T-helper 2 cell treated with Interferon-gamma antibody and Interleukin-4, amounts not matched to agents 100 ng/mL and 5 ng/mL, for 36 hours (primary cell): ENCODE measurements around the gene CA12. TPM values are rescaled to one million over a fixed set of nuclear protein-coding genes. Genes with fewer than 3 reads are reported as not detected.

ENCODE experiments used
- intact Hi-C: fragments of 100-400 bp; cut with micrococcal nuclease; formaldehyde crosslinking; loops from one replicate; pipeline ENCODE4 v1.15.1; 2023
- total RNA-seq: library from RNA; stranded (reverse); gene quantifications from 2 replicates; pipeline ENCODE4 v1.2.3, GENCODE V29; 2022

Gene CA12
- total RNA-seq, 1 donor from 2014 or later, result not detected

- intact Hi-C loops, result no loop called here
These were observed 2.0 kb downstream of the CA12 start for GRCh38 chr15:63379492-63380150.

GRCh38 chr15:63378946-63379345 is 2.7 kb downstream of the CA12 start:
- intact Hi-C loops, result no loop called here

GRCh38 chr15:63374686-63375520 is 6.7 kb downstream of the CA12 start:
- intact Hi-C loops, result no loop called here

GRCh38 chr15:63373866-63374548 is 7.6 kb downstream of the CA12 start:
- intact Hi-C loops, result no loop called here

- intact Hi-C loops, result no loop called here
These were observed 8.3 kb downstream of the CA12 start for GRCh38 chr15:63373330-63373729.

GRCh38 chr15:63372753-63373152 is 8.9 kb downstream of the CA12 start:
- intact Hi-C loops, result no loop called here

GRCh38 chr15:63372018-63372705 is 9.5 kb downstream of the CA12 start:
- intact Hi-C loops, result no loop called here

GRCh38 chr15:63371297-63371918 is 10.2 kb downstream of the CA12 start:
- intact Hi-C loops, result no loop called here

GRCh38 chr15:63370764-63371163 is 10.9 kb downstream of the CA12 start:
- intact Hi-C loops, result no loop called here

GRCh38 chr15:63369781-63370180 is 11.9 kb downstream of the CA12 start:
- intact Hi-C loops, result no loop called here

- intact Hi-C loops, result no loop called here
These were observed 12.3 kb downstream of the CA12 start for GRCh38 chr15:63369296-63369695.

- intact Hi-C loops, result no loop called here
These were observed 13.1 kb downstream of the CA12 start for GRCh38 chr15:63368503-63368902.

GRCh38 chr15:63367900-63368299 is 13.7 kb downstream of the CA12 start:
- intact Hi-C loops, result no loop called here

GRCh38 chr15:63367390-63367789 is 14.3 kb downstream of the CA12 start:
- intact Hi-C loops, result no loop called here

- intact Hi-C loops, result no loop called here
These were observed 15.2 kb downstream of the CA12 start for GRCh38 chr15:63366451-63366850.

- intact Hi-C loops, result no loop called here
These were observed 16.4 kb downstream of the CA12 start for GRCh38 chr15:63365273-63365680.

GRCh38 chr15:63364399-63365272 is 17.0 kb downstream of the CA12 start:
- intact Hi-C loops, result no loop called here

- intact Hi-C loops, result no loop called here
These were observed 18.4 kb downstream of the CA12 start for GRCh38 chr15:63363292-63363691.

GRCh38 chr15:63362885-63363284 is 18.8 kb downstream of the CA12 start:
- intact Hi-C loops, result no loop called here

- intact Hi-C loops, result no loop called here
These were observed 19.4 kb downstream of the CA12 start for GRCh38 chr15:63362196-63362595.
